GM19455 (cell line): Measurements from ENCODE around the gene SLC6A3.
"Not testable (repeated sequence)": the region's sequence is repeated elsewhere in the genome, so short reads cannot be mapped to it uniquely, and the experiment has no call there.

Experiments used
- ATAC-seq: cut with Tn5 transposase; IDR thresholded peaks from one replicate; pipeline ENCODE4 v1.9.1; 2021; ENCODE audit not compliant: unreplicated experiment

The SLC6A3 gene

DNA sequence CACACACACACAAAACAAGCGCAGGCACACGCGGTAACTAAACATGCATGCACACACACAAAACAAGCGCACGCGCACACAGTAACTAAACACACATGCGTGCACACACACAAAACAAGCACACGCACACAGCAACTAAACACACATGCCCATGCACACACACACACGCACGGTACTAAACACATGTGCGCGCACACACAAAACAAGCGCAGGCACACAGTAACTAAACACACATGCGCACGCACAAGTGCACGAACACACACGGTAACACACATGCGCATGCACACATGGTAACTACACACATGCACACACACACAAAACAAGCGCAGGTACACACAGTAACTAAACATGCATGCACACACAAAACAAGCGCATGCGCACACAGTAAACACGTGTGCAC lies 19.9 kb upstream of the SLC6A3 start:
- no peak for ATAC-seq

DNA sequence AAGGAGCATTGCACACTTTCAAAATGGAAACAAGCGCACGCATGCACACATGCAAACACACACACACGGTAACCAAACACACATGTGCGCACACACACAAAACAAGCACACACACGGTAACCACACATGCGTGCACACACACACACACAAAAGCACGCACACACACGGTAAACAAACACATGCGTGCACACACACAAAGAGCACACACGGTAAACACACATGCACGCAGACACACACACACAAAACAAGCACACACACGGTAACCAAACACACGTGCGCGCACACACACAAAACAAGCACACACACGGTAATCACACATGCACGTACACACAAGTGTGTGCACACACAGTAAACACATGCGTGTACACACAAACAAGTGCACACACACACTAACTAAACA lies 19.3 kb upstream of the SLC6A3 start:
- ATAC-seq, result no peak

DNA sequence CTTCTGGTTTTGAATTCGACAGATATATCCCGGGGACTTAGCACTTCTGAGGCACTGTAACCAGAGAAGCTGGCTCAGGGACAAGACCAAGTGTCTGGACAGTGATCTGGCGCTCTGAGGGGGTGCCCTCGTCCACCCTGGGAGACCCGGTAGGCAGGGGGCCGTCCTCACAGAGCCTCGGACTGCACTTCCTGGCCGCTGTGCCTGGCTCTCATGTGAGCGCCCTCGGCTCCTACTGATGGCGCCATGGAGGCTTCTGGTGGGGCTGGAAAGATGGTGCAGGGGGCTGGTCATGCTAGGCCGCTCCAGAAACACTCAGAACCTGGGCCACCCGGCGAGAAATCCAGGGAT lies 18.8 kb upstream of the SLC6A3 start:
- no peak for ATAC-seq

DNA sequence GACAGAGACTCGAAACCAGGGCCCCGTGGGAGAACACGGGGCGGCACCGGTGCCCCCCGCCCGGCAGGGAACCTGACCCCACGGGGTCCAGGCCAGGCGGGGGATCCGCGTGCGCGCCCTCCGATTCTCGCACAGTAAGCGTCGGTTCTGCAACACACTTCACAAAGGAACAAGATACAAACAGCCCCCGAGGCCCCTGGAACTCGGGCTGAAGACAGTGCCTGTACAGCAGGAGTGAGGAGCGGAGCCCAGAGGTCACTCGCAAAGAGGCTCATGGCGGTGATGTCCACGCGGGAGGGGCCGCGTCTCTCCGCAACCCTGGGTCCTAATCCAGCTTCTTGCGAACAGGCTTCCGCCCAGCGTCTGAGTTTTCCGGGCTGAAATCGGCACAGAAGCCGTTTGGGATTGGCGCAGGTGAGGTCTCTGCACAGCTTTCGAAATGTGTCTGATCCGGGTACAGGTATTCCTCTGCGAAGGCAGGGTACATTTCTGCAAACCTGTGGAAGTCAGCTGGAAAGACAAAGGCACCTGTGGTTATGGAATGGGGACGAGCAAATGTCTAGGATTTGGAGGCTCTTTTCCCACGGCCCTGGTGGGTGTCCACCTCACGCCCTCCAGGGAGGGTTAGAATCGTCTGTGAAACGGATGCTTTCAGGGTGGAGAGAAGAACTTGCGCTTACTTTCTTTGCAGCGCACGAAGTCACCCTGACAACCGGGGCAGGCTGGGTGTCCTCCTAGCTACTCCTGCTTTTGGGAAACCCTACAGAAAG lies 18.3 kb upstream of the SLC6A3 start:
- ATAC-seq, result no peak

DNA sequence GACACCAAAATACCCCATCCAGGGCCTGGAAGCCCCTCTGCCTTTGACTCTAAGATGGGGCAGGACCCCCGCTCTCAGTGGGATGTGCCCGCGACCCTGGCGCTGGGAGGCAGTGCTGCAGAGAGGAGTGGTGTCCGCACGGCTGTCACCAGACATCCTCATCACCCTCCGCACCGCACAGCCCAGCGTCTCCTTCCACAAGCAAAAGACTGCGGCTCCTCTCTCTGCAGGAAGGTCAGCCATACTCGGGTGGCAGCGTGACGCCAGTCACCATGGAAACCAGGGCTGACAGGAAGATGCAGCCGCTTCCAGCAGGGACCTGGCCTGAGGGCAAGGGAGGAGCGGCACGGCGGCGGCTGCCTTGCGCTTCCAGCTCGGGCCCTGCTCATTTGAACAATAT lies 17.1 kb upstream of the SLC6A3 start:
- ATAC-seq, result no peak

DNA sequence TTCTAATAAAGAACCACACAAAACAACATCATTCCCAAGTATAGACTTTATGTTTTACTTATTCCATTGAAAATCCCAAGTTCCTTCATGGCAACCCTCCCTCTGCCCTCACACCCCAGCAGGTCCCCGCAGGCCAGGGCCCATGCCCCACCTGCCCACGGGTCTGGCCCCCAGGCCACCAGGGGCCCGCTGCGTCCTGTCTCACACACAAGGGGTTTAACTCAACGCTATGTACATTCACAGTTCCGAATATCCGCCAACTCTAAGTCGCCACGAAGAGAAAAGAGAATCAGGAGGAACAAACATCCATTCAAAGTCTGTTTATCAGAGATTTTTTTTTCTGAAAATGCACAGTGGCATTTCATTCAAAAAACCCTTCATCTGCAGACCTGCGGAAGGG lies 16.2 kb upstream of the SLC6A3 start:
- no peak for ATAC-seq

DNA sequence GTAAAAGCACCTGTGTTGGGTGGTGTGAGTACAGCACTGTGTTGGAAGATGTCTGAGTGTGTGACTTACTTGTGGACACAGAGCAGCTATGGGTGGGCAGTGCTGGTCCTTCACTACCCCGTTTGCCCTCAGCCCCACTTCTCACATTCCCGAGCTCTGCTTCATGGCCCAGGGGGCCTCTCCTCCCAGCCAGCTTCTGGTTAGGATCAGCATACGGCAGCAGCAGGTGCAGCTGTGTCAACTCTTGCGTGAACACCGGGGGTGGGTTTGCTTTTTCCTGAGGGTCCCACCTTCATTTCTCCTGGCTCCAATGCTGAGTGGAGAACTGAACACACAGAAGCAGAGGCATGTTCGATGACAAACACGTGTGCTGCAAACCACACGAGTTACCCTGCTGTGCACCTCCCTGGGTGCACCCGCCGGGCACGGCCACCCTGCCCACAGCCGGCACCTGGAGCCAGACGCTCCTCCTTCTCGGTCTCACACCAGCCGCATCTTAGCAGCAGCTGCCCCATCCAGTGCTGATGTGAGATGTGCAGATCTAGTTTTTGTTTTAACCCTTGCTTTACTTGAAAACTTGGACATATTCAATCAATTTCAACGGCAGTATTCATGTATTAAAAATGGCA lies 14.9 kb upstream of the SLC6A3 start:
- ATAC-seq, result no peak

DNA sequence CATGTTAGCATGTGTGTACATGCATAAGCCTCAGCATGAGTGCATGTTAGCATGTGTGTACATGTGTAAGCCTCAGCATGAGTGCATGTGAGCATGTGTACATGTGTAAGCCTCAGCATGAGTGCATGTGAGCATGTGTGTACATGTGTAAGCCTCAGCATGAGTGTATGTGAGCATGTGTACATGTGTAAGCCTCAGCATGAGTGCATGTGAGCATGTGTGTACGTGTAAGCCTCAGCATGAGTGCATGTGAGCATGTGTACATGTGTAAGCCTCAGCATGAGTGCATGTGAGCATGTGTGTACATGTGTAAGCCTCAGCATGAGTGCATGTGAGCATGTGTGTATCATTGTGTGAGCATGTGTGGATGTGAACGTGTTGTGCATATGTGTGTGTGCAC lies 14.2 kb upstream of the SLC6A3 start:
- not testable (repeated sequence) for ATAC-seq

DNA sequence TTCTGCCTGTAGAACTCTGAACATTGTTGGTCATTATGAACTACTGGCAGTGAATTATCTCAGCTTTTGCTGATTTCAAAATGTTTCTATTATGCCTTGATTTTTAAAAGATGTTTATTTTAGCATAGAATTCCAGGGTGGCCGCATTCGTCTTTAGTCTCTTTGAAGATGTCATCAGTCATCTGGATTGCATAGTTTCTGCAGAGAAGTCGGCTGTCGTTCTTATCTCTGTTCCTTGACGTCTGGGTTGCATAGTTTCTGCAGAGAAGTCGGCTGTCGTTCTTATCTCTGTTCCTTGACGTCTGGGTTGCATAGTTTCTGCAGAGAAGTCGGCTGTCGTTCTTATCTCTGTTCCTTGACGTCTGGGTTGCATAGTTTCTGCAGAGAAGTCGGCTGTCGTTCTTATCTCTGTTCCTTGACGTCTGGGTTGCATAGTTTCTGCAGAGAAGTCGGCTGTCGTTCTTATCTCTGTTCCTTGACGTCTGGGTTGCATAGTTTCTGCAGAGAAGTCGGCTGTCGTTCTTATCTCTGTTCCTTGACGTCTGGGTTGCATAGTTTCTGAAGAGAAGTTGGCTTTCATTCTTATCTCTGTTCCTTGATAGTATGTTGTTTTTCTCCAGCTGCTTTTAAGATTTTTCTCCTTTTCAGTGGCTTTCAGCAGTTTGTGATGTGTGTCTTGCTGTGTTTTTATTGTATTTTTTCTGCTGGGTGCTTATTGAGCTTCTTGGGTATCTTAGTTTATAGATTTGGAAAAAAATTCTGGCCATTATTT lies 11.1 kb upstream of the SLC6A3 start:
- ATAC-seq, result not testable (repeated sequence)

DNA sequence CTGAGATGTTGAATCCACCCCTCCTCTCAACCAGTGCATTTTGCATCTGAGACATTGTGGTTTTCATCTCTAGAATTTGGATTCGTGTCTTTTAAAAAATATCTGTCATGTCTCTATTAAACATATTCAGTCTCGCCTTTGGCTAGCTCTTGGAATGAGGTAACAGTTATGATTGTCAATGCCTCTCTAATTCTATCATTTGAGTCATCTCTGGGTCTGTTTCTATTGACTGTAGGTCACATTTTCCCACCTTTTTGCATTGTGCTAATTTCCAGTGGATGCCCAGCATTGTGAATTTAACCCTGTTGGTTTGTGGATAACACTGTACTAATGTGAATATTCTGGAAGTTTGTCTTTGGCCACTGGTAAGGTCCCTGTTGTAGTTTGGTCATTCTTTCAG lies 8.4 kb upstream of the SLC6A3 start:
- no peak for ATAC-seq

DNA sequence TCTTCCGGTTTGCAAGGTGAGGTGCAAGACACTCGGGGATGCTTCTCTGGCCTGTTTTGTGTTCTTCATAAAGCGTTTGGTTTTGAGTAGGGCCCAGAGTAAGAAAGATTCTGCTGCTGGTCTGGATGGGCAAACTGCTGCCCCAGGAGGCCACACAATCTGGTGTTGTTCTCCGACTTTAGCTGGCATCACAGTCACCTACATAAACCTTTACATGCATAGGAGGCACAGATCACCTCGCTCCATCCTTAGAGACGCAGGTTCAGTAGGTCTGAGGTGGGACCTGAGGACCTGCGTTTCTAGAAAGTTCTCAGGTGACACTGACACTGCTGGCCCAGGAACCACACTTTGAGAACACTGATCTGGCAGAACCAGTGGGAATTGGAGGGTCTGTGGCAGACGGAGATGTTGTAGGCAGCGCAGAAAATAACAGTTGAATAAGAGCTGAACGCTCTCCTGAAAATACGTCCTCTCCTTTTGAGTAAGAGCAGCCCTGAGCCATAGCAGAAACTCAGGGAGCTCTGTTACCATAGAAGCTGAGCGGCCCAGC lies 3.9 kb upstream of the SLC6A3 start:
- ATAC-seq, result no peak

DNA sequence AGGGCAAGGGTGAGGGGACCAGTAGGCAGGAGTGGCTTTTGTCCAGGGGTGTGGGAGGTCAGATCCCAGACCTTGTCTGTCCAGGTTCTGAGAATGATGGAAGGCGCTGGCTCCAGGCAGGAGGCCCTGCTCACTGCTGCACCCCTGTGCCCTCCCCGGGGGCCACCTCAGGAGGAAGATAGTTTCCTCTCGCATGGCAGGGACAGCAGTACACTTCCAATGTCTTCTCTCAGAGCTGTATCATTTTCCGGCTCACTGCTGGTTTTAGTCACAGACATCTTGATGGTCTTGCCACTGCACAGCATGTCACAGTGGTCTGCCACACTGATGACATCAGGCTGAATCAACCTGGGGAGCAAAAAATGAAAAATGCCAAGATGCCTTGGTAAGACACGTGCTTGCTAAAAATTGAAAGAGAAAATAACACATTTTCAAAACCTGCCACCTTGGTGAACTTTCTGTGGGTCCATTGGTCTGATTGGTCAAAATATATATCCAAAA lies 3.3 kb upstream of the SLC6A3 start:
- no peak for ATAC-seq

DNA sequence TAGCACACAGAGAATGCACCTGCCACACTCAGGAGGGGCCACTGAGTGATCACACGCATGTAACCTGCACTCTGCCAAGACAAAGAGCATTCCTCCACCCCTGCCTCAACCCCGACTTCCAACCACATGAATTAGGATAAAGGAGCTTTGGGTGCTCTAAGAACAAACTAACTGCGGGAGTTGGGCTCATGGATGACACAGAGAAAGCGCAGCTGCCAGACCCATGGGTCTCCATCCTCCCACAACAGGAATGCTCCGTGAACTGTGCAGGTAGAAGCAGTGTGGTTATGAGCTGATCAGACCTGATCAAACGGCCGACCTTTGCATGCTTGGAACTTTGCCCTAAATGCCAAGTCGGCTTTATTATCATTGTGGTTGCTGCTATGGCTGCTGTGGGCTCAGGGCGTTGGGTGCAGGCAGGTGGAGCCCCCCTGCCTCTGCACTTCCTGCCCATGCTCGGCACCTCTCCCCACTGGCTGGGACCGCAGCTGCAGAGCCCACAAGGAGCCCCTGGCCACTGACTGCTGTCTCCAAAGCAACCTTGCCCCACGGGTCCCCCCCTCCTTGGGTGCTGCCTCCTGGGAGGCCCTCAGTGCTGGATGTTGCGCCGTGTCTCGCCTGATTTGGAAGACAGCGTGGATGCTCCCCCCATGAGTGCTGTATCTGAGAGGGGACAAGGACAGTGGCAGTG lies 2.6 kb upstream of the SLC6A3 start:
- no peak for ATAC-seq

DNA sequence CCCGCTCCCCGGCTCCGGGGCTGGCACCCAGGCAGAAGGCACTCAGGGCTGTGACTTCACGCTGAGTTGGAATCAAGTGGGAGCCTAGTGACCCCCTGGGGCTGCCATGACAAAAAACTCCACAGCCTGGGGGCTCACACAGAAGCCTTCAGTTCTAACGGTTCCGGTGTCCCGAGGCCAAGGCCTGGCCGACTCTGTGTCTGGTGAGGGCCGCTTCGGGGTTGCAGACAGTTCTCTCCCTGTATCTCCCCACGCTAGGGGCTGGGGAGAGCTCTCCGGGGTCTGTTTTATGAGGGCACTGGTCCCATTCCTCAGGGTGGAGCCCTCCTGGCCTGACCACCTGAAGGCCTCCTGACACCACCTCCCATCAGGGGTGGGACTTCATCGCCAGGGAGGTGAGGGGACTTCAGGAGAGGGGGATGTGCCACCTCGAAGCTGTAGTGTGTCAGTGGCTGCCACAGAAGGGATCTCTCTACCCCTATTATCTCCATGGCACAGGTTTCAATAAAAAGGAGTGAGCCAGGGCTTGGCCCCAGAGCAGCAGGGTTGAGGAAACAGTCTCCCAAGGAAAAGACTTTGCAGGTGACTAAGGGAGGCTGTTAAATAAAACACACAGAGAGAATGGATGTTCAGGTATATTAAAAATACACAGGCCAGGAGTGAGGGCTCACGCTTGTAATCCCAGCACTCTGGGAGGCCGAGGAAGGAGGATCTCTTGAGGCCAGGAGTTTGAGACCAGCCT lies 1.5 kb upstream of the SLC6A3 start:
- ATAC-seq, result no peak

DNA sequence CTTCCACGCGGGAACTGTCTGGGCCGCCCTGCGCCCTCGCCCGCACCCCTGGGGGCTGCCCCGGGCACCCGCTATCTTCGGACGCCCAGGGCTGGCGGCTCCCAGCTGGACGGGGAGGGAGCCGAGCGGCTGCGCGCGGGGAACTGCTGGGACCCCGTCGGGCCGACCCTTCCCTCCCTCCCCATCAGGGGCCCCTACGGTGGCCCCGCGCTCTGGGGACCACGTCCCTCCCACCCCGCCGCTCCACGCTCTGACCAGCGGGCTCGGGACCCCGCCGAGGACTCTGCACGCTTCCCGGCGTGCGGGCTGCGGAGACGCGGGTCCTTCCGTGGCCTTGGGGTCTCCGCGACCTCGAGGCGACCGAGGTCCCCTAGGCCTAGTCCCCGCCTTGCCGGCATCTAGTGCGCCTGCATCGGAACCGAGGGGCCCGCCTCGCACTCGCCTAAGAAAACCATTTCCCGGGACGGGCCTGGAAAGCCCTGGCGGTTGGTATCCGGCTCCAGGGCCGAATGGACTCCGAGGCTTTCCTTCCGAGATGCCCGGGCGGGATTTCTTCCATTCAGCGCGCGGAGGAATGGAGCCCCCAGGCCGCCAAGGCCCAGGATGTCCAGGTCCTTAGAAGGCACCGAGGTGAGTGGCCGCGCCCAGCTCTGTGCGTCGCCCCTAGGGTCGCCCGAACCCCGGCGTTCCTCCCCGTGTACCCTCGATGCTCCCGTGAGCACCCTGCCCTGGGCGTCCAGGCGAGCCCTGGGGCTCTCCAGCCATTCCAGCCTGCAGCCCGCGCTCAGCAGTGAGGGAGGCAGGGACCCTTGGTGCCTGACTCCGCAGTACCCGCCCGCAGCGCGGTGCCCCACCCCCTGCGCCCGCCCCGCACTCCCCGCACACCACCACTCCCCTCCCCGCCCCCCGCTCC lies 705 bp upstream of the SLC6A3 start:
- ATAC-seq, result no peak

DNA sequence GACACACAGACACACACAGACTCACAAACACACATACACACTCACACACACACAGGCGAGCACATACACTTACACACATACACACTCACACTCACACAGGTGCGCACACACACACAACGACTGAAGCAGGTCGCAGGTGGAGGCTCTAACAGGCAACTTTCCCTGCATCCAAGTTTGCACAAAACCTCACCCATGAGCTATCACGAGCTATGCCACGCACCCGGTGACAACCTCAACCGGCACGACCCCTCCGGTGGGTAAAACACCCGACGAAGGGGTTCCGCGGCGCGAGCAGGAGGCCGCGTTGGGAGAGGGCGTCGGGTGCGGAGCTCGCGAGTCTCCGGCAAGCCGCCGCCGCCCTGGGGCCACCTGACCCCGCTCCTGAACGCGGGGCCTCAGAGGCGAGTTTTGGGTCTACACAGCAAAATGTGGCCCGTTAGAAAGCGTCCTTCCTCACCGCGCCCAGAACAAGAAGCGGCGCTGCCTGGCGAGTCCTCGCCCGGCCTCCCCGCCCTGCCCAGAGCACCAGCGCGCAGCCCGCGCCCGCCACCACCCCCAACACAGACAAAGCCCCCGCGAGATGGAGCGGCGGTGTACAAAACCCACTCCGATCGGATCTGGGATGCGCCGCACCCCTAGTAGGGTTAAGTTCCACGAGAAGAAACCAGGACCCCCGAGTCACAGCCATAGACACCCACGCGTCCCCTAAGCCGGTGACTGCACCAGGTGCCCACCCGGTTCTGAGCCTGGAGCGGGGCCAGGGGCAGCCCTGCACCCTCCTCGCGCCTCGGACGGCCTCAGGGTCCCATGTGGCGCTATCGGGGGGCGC lies 665 bp downstream of the SLC6A3 start:
- ATAC-seq, result no peak

DNA sequence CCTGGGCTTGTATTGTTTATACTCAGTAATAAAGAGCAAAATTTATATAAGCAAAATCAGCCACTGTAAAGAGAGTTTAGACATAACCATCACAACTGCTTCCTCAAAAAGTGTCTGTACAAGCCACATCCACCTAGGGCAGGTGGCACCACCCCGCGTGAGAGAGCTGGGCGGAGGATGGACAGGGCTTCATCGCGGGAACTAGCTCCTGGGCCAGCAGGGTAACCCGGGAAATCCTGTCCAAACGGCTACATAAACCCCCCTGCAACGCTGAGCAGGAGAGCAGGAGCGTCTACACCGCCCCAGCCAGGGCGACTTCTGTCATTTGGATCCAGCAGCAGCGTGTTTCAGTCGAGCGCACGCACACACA lies 1.3 kb downstream of the SLC6A3 start:
- ATAC-seq, result no peak

DNA sequence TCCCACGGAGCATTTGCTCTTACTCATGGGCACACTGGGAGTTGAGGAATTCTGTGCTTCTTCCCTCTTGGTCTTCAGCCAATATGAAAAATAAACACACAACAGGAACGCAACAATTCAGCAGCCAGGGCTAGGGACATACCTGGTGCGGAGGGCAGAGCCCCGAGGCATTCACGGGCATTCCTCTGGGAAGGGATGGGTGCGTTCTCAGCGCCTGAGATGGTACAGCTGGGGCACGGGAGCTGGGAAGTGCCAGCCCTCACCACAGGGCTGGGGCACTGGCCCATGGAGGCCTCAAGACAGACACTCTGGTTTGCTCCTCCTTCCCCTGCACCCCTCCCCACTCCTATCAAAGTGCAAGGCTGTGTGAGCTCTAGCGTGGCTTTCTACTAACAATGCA lies 2.1 kb downstream of the SLC6A3 start:
- no peak for ATAC-seq
